GM12878 (cell line): Measurements from ENCODE around the gene FCN2.

Experiments
- CTCF ChIP-seq, 3 experiments: IDR thresholded peaks in 2 of 3; conservative IDR thresholded peaks in 1 of 3; 2 replicates each; pipeline ENCODE4 v1.5.1; 2011; ENCODE audit warnings: low read depth in 3 of 3, low read length in 3 of 3, mild to moderate bottlenecking in 3 of 3, control low read depth in 2 of 3, moderate library complexity in 2 of 3, inconsistent platforms in 1 of 3, mixed read lengths in 1 of 3; ENCODE audit not compliant: control insufficient read depth in 2 of 3, insufficient read depth in 1 of 3; ENCODE audit errors: extremely low read depth in 1 of 3
- ELK1 ChIP-seq: IDR thresholded peaks from 2 replicates; pipeline ENCODE4 v1.6.1; 2012; ENCODE audit warnings: low read depth, low read length, improper control_type of control experiment

GRCh38 chr9:134852906-134853654 lies 27.5 kb upstream of the FCN2 start:
- TF ChIP-seq CTCF (IDR thresholded peaks at IDR 0.05 in 2 of 3, conservative IDR thresholded peaks at IDR 0.05 in 1 of 3; ENCODE audit: control insufficient read depth in 2 of 3, extremely low read depth in 1 of 3, insufficient read depth in 1 of 3, low read depth in 3 of 3, low read length in 3 of 3): no peak
- no peak for TF ChIP-seq ELK1
